ENCODE results near the gene CCDC110.

DNA sequence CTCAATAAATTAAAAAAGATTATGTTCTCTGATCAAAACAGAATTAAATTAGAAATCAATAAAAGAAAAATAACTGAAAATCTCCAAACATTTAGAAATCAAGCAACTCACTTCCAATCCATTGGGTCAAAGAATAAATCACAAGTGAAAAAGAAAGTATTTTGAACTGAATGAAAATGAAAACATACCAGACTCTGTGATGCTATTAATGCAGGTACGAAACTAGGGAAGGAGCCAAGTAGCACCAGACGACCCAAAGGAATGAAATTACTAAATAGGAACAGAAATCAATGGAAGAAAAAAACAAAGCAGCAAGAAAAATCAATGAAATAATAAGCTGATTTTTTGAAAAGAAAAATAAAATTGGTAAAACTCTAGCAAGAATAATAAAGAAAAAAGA is 15.4 kb downstream of the CCDC110 start:
- TF ChIP-seq, protein P1, sequence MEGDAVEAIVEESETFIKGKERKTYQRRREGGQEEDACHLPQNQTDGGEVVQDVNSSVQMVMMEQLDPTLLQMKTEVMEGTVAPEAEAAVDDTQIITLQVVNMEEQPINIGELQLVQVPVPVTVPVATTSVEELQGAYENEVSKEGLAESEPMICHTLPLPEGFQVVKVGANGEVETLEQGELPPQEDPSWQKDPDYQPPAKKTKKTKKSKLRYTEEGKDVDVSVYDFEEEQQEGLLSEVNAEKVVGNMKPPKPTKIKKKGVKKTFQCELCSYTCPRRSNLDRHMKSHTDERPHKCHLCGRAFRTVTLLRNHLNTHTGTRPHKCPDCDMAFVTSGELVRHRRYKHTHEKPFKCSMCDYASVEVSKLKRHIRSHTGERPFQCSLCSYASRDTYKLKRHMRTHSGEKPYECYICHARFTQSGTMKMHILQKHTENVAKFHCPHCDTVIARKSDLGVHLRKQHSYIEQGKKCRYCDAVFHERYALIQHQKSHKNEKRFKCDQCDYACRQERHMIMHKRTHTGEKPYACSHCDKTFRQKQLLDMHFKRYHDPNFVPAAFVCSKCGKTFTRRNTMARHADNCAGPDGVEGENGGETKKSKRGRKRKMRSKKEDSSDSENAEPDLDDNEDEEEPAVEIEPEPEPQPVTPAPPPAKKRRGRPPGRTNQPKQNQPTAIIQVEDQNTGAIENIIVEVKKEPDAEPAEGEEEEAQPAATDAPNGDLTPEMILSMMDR (IDR thresholded peaks at IDR 0.05): no peak
- no peak for TF ChIP-seq POLR2A (IDR thresholded peaks at IDR 0.05)
